HG03521 (cell line): ENCODE data around the gene FOSL2.

ENCODE experiments used
- ATAC-seq: cut with Tn5 transposase; IDR thresholded peaks from one replicate; pipeline ENCODE4 v1.9.1; 2021; ENCODE audit warnings: mild to moderate bottlenecking, moderate library complexity; ENCODE audit not compliant: unreplicated experiment

FOSL2 gene

DNA sequence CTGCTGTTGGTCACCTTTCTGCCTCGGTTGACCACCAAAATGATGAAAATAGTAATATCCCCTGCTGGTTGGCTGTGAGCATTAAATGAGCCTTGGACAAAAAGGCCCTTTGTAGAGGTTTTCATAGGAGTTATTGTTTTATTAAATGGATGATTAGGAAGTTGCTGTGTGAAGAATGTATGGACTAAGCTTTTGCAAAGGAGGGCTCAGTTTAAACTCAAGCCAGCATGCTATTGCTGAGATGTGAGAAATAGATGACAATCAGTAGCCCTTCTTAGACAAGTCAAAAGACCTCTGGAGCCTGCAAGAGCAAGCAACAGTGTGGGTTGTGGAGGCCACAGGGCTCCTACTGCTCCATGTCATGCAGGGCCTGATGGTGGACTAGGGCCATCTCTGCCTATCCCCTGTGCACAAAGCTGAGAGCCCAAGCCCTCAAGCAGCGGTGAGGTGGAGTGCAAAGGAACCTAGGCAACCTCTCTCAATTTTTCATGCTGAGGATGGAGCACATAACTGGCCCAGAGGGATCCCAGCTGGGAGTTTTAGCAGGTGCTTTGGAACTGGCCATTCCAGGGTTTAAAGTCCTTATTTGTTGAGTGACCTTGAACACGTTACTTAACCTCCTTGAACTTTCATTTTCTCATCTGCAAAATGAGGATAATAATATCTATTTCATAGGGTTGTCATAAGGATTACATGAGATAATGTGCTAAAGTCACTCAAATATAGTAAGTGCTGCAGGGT is 37.1 kb downstream of the FOSL2 start:
- no peak for ATAC-seq

DNA sequence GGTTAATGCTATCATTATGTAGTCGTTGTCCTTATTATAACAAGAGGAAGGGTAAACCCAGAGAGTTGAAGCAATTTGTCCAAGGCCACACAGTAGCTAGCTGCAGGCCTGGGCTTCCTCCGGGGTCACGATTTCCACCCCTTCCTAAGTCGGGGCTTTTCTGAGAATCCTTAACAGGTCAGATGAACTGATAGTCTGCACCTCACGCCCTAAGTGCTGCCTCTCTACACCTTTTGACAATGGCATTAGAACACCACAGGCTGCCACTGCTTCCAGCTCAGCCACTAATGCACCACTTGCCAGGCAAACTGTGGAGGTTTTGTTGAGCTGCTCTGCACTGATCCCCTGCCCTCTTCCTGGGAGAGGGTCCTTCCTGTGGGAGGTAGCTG is 37.7 kb downstream of the FOSL2 start:
- ATAC-seq, result no peak

DNA sequence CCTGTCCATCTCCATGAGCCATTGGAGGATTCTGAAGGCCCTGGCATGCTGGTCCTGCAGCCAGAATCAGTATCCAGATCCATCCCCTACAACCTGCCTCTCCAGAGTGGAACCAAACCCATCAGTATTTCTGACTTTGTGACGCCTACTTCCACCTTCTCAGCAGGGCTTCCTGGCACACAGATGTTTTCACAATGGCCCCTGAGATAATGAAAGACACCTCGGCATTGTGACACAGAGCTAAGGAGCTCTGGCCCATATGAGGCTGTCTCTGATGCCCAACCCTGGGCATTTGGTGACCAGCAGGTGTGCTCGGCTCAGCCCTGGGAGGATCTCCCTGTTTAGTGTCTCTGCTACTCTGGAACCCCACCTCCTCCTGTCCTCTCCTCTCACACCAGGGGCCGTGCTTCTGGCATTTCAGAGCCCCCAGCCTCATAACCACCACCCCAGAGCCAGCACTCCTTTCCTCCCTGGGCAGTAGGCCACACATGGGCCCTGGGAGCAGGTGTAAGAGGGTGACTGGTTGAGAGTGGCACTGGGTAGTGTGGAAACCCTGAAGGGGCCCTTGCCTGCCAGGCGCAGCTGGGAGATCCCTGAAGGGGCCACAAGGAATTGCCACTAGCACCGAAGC is 38.2 kb downstream of the FOSL2 start:
- no peak for ATAC-seq

DNA sequence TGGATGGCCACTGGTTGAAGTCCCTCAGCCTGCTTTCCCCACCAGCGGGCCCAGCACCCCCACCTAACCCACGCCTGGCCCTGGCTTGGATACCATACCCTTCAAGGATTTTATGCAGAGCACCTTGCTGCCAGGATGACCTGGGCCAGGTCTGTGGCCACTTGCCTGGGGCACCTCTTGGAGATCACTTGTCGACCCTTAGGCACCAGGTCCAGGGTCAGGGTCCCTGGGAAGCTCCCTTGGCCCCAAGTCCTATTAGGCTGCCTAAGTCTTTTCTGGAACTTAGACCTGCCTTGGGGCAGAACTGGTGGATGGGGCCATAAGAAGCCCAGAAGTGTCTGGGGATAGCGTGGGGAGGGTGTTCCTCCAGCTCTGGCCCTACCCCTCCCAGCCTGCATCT is 39.1 kb downstream of the FOSL2 start:
- ATAC-seq, result no peak

- no peak for ATAC-seq
Observed at GRCh38 chr2:28432362-28432761, 39.7 kb downstream of the FOSL2 start.

DNA sequence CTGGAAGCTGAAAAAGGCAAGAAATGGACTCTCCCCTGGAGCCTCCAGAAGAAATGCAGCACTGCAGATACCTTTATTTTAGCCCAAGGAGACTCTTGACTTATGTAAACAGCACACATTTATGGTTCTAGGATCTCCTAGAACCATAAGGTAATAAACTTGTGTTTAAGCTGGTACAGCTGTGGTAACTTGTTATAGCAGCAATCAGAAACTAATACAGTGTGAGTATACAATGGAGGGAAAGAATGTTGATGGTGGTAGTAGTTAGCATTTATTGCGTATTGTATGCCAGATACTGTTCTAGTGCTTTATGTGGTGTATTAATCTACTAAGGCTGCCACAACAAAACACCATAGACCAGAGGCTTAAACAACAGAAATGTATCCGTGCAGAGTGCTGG is 40.6 kb downstream of the FOSL2 start:
- ATAC-seq, result no peak

GRCh38 chr2:28433935-28434599 is 41.4 kb downstream of the FOSL2 start:
- no peak for ATAC-seq

DNA sequence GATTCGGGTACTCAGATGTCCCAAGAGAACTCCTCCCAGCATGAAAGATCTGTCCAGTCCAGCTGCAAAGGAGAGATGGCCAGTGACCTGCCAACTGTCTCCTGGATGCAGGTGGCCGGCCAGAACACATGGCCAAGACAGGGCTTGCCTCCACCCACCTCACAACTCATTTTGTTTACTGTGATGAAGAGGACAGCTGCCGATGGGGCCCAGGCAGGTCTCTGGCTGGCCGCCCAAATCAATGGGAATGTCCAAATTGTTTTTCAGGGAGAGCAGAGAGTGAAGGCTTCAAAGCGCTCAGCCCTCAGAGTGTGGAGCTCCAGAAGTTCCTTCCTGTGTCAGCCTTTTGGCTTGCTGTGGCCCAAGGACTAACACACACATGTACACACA is 41.9 kb downstream of the FOSL2 start:
- no peak for ATAC-seq

GRCh38 chr2:28435241-28435640 is 42.6 kb downstream of the FOSL2 start:
- ATAC-seq, result no peak

DNA sequence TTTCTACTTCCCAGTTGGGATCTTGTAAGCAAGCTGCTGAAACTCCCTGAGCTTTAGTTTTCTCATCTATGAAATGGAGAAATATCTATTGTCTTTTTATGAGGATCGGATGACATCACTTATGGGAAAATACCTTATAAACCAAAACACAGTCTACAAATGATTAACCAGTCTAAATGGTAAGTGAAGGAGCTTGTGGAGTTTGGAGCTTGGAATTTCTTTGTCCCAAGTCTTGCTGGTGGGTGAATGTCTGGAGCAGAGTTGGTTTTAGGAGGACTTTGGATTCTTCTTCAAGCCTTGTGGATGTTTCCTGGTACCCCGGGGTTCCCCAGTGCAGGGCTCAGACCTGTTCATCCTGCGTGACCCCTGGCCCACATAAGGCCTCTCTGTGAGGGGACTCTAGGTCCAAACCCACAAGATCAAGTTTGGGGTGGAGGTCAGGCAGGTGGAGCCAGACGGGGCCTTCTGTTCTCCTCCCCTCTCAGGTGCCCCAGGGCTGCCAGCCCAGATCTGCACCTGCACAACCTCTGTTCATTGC is 43.2 kb downstream of the FOSL2 start:
- no peak for ATAC-seq

DNA sequence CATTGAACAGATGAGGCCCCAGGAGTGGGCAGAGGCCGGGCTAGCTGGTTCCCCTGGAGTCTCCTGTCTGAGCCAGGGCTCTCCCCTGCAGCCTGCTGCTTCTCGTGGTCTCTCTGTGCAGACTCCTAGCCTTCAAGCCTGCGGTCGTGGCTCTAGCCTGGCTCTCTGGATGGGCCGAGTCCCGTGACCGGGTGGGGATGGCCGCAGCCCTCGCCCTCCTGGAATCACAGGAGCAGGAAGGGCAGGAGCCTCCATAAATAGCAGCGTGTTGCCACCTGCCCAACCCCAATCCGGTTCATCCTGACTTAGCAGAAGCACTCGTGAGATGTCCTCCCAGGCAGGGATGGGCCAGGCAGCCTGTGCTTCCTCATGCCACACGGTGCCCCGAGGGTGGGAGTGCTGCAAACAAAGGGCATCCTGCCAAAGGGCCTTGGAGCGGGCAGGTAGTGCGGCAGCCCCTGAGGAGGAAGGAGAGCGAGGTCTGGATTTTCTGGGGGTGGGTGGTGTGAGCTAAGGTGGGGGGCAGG is 43.9 kb downstream of the FOSL2 start:
- no peak for ATAC-seq

DNA sequence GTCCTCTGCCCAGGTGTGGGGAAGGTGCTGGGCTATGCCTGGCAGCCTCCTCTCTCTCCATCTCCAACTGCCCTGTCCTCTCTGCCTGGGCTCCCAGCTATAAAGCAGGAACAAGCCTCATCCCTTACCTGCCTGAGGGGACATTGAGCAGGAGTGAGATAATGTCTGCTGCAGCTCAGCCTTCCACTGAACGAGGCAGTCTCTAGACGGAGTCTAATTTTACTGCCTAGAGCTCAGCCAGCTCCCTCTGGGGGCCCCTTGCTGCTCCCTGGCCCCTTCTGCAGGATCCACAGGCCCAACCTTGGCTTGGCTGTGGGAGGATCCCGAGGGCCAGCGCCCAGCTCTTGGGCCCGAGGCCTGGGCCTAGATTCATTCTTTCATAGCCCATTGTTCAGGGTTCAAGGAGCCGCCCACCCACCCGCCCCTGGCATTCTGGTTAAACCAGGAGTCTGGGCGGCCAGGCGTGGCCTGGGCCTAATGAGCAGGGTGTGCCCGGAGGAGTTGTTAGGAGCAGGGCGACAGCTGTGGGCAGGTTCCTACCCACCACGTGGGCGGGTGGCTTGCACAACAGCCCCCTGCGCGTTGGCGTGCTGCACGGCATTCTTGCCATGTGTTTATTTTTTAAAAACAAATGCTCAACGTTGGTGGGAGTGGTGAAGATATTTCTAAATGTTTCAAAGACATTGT is 44.6 kb downstream of the FOSL2 start:
- ATAC-seq, result no peak

- ATAC-seq, result no peak
Observed at GRCh38 chr2:28437918-28438317, 45.3 kb downstream of the FOSL2 start.

DNA sequence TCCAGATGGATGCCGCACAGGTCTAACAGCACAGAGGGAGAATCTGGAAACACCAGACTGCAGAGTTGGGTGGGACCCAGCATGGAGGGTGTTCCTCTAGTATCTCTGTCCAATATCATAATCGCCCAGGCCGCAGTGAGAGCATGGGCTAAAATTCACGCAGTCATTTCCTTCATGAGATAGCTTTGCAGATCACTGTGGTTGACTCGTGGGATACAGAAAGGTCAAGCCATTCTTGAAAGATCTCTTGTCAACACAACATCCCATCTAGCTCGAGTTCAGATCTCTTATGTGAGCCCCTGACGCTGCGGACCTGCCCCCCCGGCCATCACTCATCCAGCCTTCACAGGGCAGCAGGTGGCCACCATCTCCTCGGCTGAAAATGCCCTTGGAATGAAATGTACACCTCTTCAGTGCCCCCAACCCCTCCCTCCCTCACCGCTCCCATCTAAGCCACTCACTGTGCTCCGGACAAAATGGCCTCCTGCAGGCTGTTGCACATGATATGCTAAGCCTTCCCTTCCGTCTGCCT is 45.9 kb downstream of the FOSL2 start:
- no peak for ATAC-seq

DNA sequence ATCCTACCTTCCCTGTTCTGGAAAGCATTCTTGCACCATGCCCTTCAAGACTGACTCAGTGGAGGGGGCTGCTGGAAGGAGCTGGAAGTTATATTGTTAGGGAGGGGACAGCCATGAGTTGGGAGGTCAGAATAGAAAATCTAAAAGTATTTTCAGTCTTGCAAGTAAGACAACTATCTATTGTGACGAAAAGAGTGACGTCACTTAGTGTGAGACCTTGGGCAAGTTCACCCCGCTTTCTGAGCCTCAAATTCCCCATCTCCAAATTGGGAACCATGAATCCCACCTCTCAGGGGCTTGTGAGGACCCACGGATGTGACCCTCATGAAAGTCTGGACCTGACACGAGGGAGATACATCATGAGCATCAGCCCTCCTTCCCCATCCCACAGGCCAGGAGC is 46.5 kb downstream of the FOSL2 start:
- ATAC-seq, result no peak

- ATAC-seq, result no peak
Observed at GRCh38 chr2:28439763-28440162, 47.1 kb downstream of the FOSL2 start.

GRCh38 chr2:28442328-28442727 is 49.7 kb downstream of the FOSL2 start:
- no peak for ATAC-seq

DNA sequence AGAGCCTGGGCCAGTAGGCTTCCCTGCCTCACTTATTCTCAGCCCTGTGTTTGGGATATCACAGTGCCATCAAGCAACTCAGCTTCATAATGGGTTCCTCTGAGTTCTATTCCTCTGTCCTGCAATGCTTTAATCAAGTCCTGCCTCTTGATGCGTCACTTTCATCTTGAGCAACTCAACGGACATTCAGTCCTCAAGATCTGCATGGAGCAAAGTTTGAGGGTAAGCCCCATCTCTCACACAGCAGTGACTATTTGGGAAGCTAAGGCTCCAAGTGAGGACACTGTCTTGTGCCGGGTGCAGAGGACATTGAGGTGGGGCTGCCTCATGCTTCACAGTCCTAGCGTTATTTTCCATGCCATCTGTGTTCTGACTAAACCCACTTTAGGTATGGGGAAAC is 52.3 kb downstream of the FOSL2 start:
- ATAC-seq, result no peak

DNA sequence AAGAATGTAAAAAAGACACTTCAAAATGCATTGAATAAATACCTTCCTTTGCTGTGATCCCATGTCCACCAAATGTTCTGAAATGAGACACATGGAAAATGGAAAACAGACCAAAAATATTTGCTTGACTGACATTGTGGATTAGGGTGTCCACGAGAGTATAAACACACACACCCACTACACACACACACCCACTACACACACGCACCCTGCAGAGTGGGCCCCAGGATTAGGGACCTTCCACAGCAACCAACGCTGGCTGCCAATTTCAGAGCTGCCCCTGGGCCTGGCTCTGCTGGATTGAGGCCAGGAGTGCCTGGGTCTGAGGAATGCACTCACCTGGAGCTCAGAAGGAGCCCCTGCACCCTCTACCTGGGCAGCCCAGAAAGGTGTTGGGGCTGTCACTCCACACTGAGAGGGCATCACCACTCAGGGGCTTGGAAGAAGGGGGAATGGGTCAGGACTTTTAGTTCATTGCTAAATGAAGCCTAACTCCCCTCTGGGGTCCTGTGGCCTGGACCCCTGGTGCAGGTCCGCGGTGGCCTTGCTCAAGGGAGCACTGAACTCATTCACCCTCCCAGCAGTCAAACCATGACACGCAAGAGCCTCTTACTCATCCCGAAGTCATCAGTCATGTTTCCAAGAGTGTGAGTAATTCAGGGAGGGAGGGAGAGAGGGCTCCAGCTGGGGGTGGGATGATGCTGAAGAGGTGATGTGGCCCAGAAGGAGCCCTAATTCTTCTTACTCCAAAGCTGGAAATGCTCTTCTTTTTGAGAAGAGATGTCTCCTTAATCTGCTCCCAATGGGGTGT is 53.0 kb downstream of the FOSL2 start:
- no peak for ATAC-seq

GRCh38 chr2:28446531-28446930 is 53.9 kb downstream of the FOSL2 start:
- no peak for ATAC-seq
